Subcutaneous abdominal adipose tissue (tissue), 5 donors: ENCODE data around the gene PCDH18.
"Not testable (repeated sequence)": the region's sequence is repeated elsewhere in the genome, so short reads cannot be mapped to it uniquely, and the experiment has no call there.

Experiments used
- H3K27ac ChIP-seq: one replicate; pipeline ENCODE4 v1.7.0; 2013; ENCODE audit warnings: low read depth, mild to moderate bottlenecking, inconsistent platforms, low read length, moderate library complexity
- H3K27me3 ChIP-seq, 5 donors: one replicate each; pipeline ENCODE4 v1.7.0; 2013; ENCODE audit warnings: low read length in 5 of 5, inconsistent platforms in 1 of 5; ENCODE audit not compliant: control insufficient read depth in 5 of 5, insufficient read depth in 4 of 5
- H3K36me3 ChIP-seq, 5 donors: one replicate each; pipeline ENCODE4 v1.7.0; 2013; ENCODE audit warnings: low read length in 5 of 5; ENCODE audit not compliant: control insufficient read depth in 5 of 5, insufficient read depth in 5 of 5
- H3K4me1 ChIP-seq, 5 donors: one replicate each; pipeline ENCODE4 v1.7.0; 2013; ENCODE audit warnings: low read length in 5 of 5, mild to moderate bottlenecking in 3 of 5, moderate library complexity in 1 of 5; ENCODE audit not compliant: control insufficient read depth in 5 of 5, insufficient read depth in 5 of 5
- H3K4me3 ChIP-seq, 5 donors: one replicate each; pipeline ENCODE4 v1.7.0; 2013; ENCODE audit warnings: low read length in 5 of 5, low read depth in 1 of 5
- H3K9ac ChIP-seq, 5 donors: one replicate each; pipeline ENCODE4 v1.7.0; 2013; ENCODE audit warnings: low read length in 5 of 5, mild to moderate bottlenecking in 4 of 5, moderate library complexity in 3 of 5
- H3K9me3 ChIP-seq, 5 donors: one replicate each; pipeline ENCODE4 v1.7.0; 2013; ENCODE audit warnings: low read length in 5 of 5; ENCODE audit not compliant: control insufficient read depth in 5 of 5
- donor health status: healthy.
- donor health status: healthy.
- donor health status: healthy.
- donor health status: healthy.
- donor health status: healthy.

Gene PCDH18

GRCh38 chr4:137514406-137515111 is 17.7 kb downstream of the PCDH18 start:
- H3K27ac ChIP-seq, result no peak overlapping the region

GRCh38 chr4:137510557-137511265 is 21.6 kb downstream of the PCDH18 start:
- no peaks in the 10 kb centered on the region for H3K27me3 ChIP-seq
- peak overlapping the region; percentile 66 for H3K27ac ChIP-seq
- peak overlapping the region in 4 of 5 donors; percentile 33 to 50 (median 40) for H3K4me3 ChIP-seq
- H3K36me3 ChIP-seq, result no peaks in the 10 kb centered on the region
- peaks cover 0 to 7% (median 2%) of the 10 kb centered on the region in 5 donors for H3K4me1 ChIP-seq
- no peak overlapping the region for H3K9ac ChIP-seq
- no peaks in the 10 kb centered on the region for H3K9me3 ChIP-seq

More at GRCh38 chr4:137514406-137515111, 17.7 kb downstream of the PCDH18 start:
- H3K4me3 ChIP-seq, result no peak overlapping the region
- peaks cover 0 to under 1% (median 0%) of the 10 kb centered on the region in 5 donors for H3K36me3 ChIP-seq
- no peaks in the 10 kb centered on the region for H3K9me3 ChIP-seq
- H3K4me1 ChIP-seq, result peaks cover 0 to 11% (median 2%) of the 10 kb centered on the region in 5 donors
- no peaks in the 10 kb centered on the region for H3K27me3 ChIP-seq
- H3K9ac ChIP-seq, result no peak overlapping the region

GRCh38 chr4:137509855-137510282 is 22.4 kb downstream of the PCDH18 start:
- Histone ChIP-seq H3K36me3 (no peaks in the 10 kb centered on the region), H3K4me1 (peaks cover 0 to 7% (median 2%) of the 10 kb centered on the region in 5 donors), H3K27ac (no peak overlapping the region), H3K9me3 (no peaks in the 10 kb centered on the region), H3K27me3 (no peaks in the 10 kb centered on the region), H3K4me3 (no peak overlapping the region), H3K9ac (no peak overlapping the region)

GRCh38 chr4:137502339-137503129 is 29.8 kb downstream of the PCDH18 start:
- H3K9ac ChIP-seq, result no peak overlapping the region
- no peaks in the 10 kb centered on the region for H3K27me3 ChIP-seq
- no peaks in the 10 kb centered on the region for H3K9me3 ChIP-seq
- no peaks in the 10 kb centered on the region for H3K36me3 ChIP-seq
- no peak overlapping the region for H3K4me3 ChIP-seq
- H3K27ac ChIP-seq, result no peak overlapping the region
- H3K4me1 ChIP-seq, result peaks cover 0 to 3% (median 0%) of the 10 kb centered on the region in 5 donors

GRCh38 chr4:137496267-137496666 is 36.0 kb downstream of the PCDH18 start:
- not testable (repeated sequence) for H3K27ac ChIP-seq, H3K4me1 ChIP-seq, H3K27me3 ChIP-seq, H3K9ac ChIP-seq, H3K36me3 ChIP-seq, H3K4me3 ChIP-seq, H3K9me3 ChIP-seq

GRCh38 chr4:137495578-137495977 is 36.7 kb downstream of the PCDH18 start:
- Histone ChIP-seq H3K4me3 (no peak overlapping the region), H3K27ac (no peak overlapping the region), H3K9ac (no peak overlapping the region), H3K36me3 (no peaks in the 10 kb centered on the region), H3K9me3 (no peaks in the 10 kb centered on the region), H3K27me3 (no peaks in the 10 kb centered on the region), H3K4me1 (peaks cover 0 to 2% (median 0%) of the 10 kb centered on the region in 5 donors)

GRCh38 chr4:137483313-137483959 is 48.9 kb downstream of the PCDH18 start:
- not testable (repeated sequence) for H3K4me1 ChIP-seq, H3K27ac ChIP-seq, H3K9me3 ChIP-seq, H3K36me3 ChIP-seq, H3K4me3 ChIP-seq, H3K9ac ChIP-seq, H3K27me3 ChIP-seq

GRCh38 chr4:137479657-137480056 is 52.6 kb downstream of the PCDH18 start:
- not testable (repeated sequence) for H3K27ac ChIP-seq, H3K4me1 ChIP-seq, H3K9ac ChIP-seq, H3K9me3 ChIP-seq, H3K36me3 ChIP-seq, H3K27me3 ChIP-seq, H3K4me3 ChIP-seq

- Histone ChIP-seq H3K36me3 (no peaks in the 10 kb centered on the region), H3K4me3 (no peak overlapping the region), H3K27ac (no peak overlapping the region), H3K9me3 (no peaks in the 10 kb centered on the region), H3K4me1 (no peaks in the 10 kb centered on the region), H3K27me3 (no peaks in the 10 kb centered on the region), H3K9ac (no peak overlapping the region)
Measured at GRCh38 chr4:137476345-137476744, 55.9 kb downstream of the PCDH18 start.
